Stimulated activated CD8-positive, alpha-beta memory T cell treated with anti-CD3 and anti-CD28 coated beads, Interleukin-15, amount 100 ng/mL, for 24 hours (primary cell): Measurements from ENCODE around the gene NCOA7.
"Not testable (repeated sequence)": the region's sequence is repeated elsewhere in the genome, so short reads cannot be mapped to it uniquely, and the experiment has no call there.

Source experiments
- DNase-seq: peaks from one replicate; pipeline ENCODE4 v3.0.0-alpha.2; 2020; ENCODE audit warnings: low read depth

NCOA7 gene

DNA sequence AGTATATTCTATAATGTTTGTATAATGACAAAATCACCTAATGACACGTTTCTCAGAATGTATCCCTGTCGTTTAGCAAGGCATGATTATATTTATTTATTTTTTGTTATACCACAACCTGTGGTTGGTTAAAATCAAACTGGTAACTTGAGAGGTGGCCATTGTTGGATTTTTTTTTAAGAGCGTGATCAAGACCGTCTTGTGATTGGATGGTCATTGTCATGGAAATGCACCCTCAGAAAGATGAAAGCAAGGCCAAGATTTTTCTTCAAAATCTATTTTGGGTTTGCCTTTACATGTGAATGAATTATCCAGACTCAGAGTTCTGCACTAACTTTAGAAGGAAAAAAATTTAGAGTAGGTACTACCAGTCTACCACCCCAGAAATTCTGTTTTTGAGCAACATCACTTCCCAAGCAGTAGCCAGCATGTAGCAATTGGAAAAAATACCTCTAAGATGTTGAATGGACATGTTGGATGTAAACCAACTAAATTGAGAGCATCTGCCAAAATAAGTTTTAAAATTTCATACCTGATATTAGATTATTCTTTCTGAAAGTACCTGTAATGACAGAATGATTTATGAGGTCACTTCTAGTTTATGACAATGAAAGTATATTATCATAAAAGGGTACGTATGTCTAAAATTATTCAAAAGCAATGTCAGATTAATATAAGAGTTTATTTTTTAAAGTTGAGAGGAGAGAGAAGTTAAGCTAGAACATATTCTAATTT lies 50.8 kb downstream of the NCOA7 start:
- no peak for DNase-seq

DNA sequence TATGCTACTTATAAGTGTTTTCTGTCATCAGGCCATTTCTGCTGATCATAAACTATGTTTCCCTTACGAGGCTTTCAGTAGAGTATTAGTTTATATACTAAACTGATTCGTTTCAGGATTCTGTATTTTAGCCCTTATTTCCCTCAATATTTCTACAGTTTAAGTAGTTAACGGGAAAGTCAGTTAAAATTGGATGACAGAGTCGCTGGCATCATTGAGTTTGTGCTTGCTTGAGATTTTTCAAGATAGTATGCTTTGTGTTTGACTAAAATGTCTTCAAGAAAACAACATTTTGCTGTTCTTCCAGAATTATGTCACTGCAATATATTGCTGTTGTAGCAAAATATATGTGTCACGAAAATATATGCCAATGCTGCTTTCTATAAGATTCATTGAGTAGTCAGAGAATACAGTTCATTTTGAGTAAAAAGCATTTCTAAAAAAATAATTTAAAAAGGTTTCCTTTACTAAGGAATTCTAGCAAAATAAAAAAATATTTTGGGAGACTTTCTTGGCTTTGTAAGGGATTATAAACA lies 51.4 kb downstream of the NCOA7 start:
- DNase-seq = no peak

DNA sequence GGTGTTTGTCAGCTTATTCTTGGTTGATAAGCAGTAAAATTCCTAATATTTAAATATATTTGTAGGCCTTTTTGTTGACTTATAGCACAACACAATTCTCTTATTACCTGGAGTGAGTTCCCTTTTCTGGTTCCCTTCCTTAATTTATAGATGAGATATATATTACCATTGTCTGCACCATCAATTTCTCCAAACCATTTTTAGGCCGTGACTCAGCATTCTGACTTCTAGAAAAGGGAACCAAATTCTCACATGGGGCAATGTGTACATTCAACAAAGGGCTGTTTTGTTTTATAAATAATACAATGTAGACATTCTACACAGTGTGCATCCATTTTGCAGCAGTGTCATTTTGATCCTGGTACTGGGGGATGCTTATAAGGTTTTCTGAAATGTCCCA lies 52.8 kb downstream of the NCOA7 start:
- no peak for DNase-seq

DNA sequence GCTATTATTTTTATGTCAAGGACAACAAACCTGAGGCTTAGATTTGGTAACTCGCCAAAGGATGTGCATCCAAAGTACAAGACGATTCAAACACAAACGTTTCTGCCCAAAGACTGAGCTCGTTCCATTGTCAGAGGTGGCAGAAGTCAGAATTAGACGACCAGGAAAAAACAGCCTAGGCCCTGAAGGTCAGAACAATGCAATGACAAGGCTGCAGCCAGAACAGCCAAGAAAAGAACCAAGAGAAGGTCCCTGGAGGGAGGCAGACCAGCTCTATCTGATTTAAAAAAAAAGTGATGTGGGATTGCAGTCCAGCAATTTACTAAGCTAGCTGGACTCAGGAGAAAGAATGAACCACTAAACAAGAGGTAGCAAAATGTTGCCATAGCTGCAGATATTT lies 54.2 kb downstream of the NCOA7 start:
- DNase-seq = no peak

DNA sequence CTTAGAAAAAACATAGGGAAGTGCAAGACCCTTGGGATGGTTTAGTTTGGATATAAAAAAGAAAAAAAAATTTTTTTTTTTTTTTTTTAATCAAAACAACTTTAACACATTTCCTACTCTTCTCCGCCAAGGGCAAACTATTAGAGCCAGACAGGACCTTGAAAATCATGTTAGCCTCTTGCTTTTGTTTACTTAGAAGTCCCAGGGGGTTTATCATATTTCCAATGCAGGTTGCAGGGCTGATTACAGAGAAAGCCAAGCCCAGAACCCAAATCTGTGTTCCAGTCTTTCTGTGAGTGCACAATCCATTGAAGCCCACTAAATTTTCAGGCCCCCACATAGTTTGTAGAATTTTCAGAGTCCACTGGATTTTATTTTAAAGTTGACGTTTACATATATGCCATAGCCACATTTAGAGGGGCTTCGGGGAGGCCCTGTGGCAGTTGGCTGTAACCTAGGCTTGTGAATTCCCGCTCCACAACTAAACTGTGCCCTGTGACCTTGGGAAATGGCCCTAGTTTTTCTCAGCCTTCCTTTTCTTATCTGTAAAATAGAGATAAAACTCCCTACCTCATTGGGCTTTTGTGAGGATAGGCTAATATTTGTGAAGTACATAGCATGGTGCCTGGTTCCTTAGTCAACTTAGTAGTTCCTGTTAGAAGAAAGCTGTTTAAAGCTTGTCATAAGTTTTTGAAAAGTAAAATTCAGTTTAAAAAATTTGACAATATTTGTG lies 55.7 kb downstream of the NCOA7 start:
- DNase-seq = no peak

DNA sequence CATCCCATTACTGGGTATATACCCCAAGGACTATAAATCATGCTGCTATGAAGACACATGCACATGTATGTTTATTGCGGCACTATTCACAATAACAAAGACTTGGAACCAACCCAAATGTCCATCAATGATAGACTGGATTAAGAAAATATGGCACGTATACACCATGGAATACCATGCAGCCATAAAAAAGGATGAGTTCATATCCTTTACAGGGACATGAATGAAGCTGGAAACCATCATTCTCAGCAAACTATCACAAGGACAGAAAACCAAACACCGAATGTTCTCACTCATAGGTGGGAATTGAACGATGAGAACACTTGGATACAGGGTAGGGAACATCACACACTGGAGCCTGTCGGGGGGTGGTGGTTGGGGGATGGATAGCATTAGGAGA lies 57.5 kb downstream of the NCOA7 start:
- DNase-seq = not testable (repeated sequence)

DNA sequence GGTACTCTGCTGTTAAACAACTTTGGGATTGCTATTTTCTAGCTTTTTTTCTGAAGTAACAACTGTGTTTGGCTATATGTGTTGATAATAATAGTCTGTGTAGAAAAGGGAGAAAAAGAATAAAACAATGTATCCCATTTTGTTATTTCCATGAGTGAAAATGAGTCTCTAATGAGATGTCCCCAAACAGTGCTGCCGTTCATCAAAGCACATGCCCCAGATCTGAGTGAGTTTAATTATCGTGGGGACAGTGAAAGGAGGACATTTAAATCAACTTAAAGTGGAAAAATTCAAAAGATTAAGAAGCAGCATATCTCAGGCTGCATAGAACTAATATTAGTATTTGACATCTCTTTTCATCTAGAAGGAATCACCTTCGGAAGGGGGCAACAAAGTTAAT lies 59.6 kb downstream of the NCOA7 start:
- DNase-seq = no peak

DNA sequence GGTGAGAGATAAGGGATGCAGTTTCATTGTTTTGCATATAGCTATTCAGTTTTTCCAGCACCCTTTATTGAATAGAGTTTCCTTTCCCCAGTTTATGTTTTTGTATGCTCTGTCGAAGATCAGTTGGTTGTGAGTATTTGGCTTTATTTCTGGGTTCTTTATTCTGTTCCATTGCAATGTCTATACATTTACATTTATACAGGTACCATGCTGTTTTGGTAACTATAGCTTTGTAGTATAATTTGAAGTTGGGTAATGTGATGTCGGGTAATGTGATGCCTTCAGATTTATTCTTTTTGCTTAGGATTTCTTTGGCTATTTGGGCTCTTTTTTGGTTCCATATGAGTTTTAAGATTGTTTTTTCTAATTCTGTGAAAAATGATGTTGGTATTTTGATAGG lies 61.8 kb downstream of the NCOA7 start:
- no peak for DNase-seq

DNA sequence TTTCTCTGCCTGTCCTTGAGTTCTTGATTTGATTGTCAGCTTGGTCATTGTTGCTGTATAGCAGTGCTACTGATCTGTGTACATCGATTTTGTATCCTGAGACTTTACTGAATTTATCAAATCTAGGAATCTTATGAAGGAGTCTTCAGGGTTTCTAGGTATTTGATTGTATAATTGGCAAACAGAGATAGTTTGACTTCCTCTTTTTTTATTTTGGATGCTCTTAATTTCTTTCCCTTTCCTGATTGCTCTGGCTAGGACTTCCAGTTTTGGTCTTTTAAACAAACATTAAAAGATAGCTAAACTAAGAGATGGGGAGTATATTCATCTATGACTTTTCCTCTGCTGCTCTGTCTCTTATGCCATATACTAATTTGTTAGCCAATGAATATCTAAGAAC lies 62.4 kb downstream of the NCOA7 start:
- no peak for DNase-seq

DNA sequence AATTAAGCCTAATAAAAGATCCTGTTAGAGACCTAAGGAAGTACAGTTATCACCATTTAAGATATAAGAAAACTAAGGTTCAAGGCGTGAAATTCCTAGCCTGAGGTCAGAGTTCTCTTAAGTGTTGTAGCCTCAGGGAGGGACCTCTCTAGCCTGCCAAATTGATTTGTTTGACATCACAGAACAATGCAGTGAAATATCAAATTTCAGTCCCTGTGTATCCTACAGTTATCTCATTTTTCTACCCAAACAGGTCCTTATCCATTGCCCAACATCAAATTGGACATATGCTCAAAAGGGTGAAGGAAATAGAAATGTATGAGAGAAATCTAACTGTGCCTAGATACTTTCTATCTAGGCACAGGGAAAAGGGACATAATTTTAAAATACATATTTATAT lies 63.0 kb downstream of the NCOA7 start:
- no peak for DNase-seq

DNA sequence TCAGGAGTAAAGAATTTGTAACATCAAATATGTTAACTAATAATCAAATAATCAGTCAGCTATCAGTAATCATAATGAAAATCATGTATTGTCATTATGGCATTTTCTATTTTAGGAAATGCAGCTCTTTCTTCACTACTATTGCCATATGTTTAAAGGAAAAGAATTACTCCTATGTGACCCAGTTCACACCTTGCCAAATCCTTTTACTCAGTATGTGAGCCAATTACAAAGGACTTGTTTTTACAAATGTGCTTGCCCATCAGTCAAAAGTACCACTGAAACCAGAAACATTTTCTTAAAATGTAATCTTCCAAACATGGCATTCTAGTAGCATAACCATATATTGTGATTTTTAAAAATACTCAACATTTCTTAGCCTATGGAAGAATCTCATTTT lies 63.6 kb downstream of the NCOA7 start:
- DNase-seq = no peak

DNA sequence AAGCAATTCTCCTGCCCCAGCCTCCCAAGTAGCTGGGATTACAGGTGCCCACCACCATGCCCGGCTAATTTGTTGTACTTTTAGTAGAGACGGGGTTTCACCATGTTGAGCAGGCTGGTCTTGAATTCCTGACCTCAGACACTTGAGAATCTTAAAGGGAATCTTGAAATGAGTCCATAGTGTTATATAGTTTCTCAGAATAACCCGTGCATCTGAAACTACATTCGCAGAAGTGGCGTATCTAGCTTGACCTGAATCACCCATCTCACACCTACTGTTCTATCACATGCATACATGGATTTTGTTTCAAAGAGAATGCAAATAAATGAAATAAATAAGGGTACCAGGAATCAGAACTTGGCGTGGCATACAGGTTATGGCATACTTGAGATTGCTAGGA lies 65.0 kb downstream of the NCOA7 start:
- no peak for DNase-seq

DNA sequence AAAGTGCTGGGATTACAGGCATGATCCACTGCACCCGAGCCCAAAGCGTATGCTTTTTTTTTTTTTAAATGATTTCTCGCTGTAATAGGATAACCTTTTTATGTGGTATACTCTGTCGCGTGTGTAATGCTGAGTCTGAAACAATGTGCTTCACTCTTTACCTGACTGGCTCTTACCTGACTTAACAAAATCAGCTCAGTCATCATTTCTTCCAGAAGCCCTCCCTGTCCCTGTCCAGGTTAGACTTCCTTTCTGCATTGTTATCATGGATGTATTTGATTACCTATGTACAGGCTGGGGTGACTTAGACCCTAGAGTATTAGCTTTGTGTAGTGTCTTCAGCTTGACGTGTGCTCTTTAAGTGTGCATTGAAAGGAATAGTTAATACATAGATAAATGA lies 67.1 kb downstream of the NCOA7 start:
- no peak for DNase-seq

DNA sequence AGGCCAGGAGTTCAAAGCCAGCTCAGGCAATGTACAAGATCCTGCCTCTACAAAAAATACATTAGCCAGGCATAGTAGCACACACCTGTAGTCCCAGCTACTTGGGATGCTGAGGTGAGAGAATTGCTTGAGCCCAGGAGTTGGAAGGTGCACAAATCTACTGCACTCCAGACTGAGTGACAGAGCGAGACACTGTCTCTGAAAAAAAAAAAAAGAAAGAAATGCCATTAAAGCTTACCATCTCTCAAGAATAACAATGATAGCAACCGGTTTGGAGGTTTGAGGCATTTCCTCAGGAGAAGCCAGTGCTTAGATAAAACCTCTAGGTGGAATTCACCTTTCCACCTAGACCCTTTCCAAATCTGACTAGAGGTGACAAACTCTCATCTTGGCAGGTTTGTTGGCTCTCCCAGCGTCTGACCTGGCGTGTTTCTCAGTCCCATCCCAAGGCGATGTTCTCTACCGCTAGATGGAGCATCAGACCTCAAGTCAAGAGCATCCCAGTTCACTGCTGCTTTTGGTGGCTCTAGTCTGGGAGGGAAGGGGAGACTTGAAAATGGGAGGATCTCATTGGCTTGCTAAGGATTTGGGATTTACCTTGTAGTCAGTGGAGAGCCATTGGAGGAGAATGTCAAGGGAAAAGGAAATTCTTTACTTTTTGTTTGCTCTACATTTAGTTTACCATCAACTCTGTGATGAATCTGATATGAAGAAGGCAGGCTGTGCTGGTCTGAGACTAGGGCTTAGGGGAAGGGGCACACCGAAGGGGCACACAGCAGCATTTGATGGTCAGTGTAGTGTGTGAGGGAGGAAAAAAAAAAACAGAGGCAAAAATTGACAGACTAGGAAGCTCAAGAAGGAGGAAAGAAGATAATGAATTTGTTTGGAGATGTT lies 67.9 kb downstream of the NCOA7 start:
- DNase-seq = no peak

DNA sequence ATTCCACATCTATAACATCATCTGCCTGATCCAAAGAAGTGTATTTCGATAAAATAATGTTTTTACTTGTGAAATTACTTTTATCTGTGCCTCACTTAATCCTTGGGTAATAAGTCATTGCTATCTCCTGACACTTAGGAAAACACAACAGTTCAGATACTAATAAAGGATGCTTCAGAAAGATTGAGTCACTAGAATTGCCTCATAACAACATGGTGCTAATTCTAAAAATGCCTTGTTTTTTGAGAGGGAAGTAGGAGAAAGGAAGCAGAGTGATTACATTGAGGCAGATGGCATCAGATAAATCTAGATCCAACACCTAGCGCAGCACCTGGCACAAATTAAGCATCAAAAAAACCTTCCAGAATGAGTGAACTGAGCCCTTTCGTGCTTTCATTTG lies 69.0 kb downstream of the NCOA7 start:
- no peak for DNase-seq

DNA sequence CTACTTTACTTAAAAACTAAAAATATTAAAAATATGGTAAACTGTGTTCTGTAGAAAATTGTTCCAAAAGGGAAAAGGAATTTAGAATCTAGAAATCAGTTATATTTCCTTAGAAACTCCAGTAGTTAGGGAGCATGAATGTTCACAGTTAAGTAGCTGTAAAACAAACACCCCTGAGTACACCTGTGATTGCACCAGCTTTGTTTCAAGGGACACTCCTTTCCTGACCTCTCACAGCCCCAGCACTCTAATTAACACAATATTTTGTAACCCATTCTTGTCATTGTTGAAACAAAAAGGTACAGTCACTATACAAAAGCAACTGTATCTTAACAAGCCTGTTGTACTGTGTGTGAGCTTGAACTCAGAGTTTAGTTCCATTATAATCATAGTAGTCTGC lies 72.3 kb downstream of the NCOA7 start:
- no peak for DNase-seq

DNA sequence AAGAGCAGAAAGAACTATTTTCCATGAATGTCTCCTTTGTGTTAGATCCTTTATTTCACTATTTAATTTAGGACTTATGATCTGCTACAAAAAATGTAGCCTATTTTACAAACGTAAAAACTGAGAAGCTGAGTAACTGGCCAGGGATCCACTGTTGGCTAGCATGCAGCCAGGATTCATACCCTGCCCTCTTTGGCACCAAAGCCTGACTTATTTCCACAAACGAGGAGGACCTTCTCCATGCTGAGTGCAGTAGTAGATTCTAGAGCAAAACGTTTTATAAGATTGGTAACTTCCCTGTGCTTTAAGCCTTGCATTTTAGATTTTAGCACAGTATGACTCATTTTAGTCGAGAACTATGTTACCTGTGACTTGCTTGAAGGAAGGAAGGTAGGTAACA lies 74.3 kb downstream of the NCOA7 start:
- DNase-seq = no peak

DNA sequence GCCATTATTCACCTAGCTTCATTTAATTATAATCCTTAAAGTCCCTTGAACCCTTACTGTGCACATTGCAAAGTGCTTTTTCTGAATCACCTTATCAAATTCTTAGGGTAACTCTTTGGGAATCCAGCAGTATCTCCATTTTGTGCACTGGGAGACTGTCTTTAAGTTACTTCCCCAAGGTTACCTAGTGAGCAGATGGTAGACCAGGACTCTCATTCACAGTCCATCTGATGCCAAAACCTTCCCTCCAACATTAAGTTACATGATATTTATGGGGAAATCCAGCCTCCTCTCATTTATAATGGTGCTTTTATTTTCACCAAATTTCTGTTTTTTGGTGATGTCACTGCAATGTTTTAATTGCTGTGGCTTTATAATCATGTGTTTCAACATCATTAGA lies 75.7 kb downstream of the NCOA7 start:
- DNase-seq = no peak

DNA sequence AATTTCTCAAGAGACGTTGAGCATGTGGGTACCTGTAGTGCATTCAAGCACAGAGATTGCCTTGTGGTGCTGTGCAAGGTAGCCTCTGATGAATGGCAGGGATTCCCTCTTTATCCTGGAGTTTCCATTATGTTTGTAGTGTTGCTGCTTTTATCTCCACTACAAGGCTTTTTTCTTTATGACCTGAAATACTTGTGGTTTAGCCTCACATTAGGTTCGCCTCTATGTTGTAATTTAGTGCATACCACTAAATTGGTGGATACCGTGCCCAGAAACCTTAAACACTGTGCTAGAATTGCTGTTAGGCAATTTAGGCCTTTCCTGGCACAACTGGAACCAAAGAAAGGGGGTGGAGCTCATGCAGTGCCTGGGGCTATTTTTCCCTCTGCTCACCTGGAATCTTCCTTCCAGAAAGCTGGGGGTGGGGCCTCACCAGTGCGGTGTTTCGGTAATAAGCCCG lies 76.8 kb downstream of the NCOA7 start:
- no peak for DNase-seq

DNA sequence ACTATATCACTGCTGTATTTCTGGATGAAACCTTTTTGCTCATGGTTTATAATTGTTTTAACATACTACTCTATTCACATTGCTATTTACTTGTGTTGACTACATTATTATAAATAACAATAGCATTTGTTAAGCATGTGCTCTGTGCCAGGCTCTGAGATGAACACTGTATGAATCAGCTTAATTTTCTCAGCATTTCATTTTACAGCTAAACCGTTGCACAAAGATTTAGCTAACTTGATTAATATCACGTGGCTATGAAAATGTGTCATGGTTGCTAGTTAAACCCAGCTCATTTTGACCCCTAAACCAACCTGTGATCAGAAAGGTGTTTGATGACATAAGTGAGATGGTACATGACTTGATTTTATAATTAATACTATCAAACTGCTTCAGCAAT lies 77.5 kb downstream of the NCOA7 start:
- no peak for DNase-seq

DNA sequence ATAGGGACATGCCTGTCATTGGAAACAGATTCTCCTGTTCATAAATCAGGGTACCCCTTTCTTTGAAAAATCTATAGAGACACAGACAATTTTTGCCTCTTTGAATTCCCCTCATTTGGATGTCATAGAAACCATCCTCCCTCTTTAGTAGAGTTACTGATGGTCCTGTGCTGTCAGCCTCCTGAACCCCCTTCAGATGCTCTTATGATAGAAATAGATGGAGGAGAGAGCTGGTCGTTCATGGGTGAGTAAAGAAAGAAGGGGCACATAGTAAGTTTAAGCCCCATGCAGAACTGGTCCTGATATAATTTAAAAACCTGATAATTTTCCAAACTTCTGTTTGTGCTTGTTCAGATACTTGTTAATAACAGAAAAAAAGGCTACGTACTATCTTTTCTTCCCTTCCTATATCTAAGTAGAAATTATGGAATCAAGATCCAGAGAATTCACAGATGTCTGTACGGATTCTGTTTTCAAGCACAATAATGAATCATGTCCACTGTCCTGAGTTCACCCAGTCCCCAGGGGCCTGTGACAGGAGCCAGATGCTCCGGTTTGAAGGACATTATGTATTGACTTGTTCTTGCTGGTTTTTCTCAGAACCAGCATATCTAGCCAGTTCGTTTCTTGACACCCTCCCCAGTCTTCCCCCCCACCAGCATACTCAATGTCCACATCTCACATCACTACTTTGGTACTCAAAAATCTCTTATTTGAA lies 78.1 kb downstream of the NCOA7 start:
- DNase-seq = no peak

DNA sequence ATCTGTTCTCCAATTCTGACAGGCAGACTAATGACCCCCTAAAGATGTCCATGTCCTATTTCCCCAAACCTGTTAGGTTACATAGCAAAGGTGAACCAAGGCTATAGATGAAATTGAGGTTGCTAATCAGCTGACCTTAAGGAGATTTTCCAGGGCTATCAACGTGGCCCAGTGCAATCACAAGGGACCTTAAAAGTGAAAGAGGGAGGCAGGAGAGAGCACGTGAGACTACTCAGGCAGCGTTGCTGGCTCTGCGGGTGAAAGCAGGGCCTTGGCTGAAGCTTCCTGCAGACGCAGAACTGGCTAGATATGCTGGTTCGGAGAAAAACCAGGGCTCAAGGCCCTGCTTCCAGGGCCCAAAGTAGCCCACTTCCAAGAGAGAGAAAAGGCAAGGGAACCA lies 78.7 kb downstream of the NCOA7 start:
- no peak for DNase-seq
